ENCODE results near the gene PPEF2.

DNA sequence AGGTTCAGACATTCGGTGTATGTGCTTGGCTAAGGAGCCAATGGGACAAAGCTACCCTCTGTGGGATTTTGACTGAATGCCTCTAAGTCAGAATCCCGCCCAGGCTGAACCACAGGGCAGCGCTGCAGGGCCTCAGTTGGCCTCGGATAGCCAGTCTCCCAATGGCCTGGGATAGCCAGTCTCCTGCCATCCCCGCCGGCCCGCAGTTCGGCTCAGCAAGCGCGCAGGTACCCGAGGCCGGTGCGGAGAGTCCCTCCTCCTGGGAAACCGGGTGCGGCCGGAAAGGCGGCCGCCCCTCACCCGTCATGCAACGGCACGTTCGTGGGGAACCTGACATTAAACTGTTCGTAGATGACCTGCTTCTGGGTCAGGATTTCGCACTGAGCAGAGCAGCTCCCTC is 16.1 kb downstream of the PPEF2 start:
- TF ChIP-seq POLR2A (IDR thresholded peaks at IDR 0.05; ENCODE audit: low read depth, low read length): no peak
- TF ChIP-seq POLR2AphosphoS5 (IDR thresholded peaks at IDR 0.05; ENCODE audit: low read depth, low read length): no peak
